H1 (cell line): Measurements from ENCODE around the gene ZNRF3. TPM values are rescaled to one million over a fixed set of nuclear protein-coding genes. Genes with fewer than 3 reads are reported as not detected.

Experiments used
- CTCF ChIA-PET: fragments of 300-600 bp; sonication (Branson Sonifier 250); formaldehyde crosslinking; loops from one replicate; lab custom pipeline; 2021; ENCODE audit not compliant: partially characterized antibody; lab: Charles Lee
- POLR2A ChIA-PET: fragments of 300-600 bp; sonication (Branson Sonifier 250); formaldehyde crosslinking; loops from one replicate; lab custom pipeline; 2021; ENCODE audit warnings: inconsistent platforms; ENCODE audit not compliant: partially characterized antibody; lab: Charles Lee
- DNase-seq, 2 experiments: peaks; one replicate each; pipeline versions ENCODE4 v3.0.0 to v3.0.0-alpha.2; 2010 to 2022; ENCODE audit warnings: low spot score in 2 of 2, low read depth in 1 of 2, mixed read lengths in 1 of 2
- FAIRE-seq: peaks from 2 replicates; lab custom pipeline; 2011; peaks lifted over from hg19 to GRCh38; lab: Jason Lieb, UNC
- H2AFZ ChIP-seq: 2 replicates; pipeline ENCODE4 v1.8.1; 2012; ENCODE audit warnings: low read length, inconsistent platforms
- H2AK5ac ChIP-seq: 2 replicates; pipeline ENCODE4 v1.6.1; 2013; ENCODE audit warnings: low read depth, low read length
- H2BK120ac ChIP-seq: replicated peaks from 2 replicates; pipeline ENCODE3; 2013; ENCODE audit warnings: low read depth, low read length, inconsistent platforms
- H2BK12ac ChIP-seq: 2 replicates; pipeline ENCODE4 v1.6.1; 2013; ENCODE audit warnings: low read depth, low read length
- H2BK15ac ChIP-seq: 2 replicates; pipeline ENCODE4 v1.6.1; 2013; ENCODE audit warnings: low read length
- H2BK20ac ChIP-seq: 2 replicates; pipeline ENCODE4 v1.6.1; 2013; ENCODE audit warnings: low read length
- H2BK5ac ChIP-seq: 2 replicates; pipeline ENCODE4 v1.6.1; 2013; ENCODE audit warnings: low read depth, low read length
- H3K14ac ChIP-seq: 2 replicates; pipeline ENCODE4 v1.6.1; 2013; ENCODE audit warnings: inconsistent platforms; ENCODE audit not compliant: insufficient read length
- H3K18ac ChIP-seq: 2 replicates; pipeline ENCODE4 v1.6.1; 2013; ENCODE audit warnings: low read length; ENCODE audit errors: extremely low read depth
- H3K23ac ChIP-seq: 2 replicates; pipeline ENCODE4 v1.6.1; 2013; ENCODE audit warnings: inconsistent platforms; ENCODE audit not compliant: insufficient read length
- H3K23me2 ChIP-seq: 2 replicates; pipeline ENCODE4 v1.6.1; 2013; ENCODE audit warnings: low read depth, low read length
- H3K27ac ChIP-seq: 2 replicates; pipeline ENCODE4 v1.6.1; 2011; ENCODE audit warnings: low read depth, low read length, inconsistent platforms
- H3K27me3 ChIP-seq, 4 experiments: replicated peaks in 1 of 4; 1 replicate in 1 of 4; 2 replicates in 3 of 4; pipeline versions ENCODE4 v1.6.1 to v1.8.1; 2011 to 2013; ENCODE audit warnings: low read length in 3 of 4, mild to moderate bottlenecking in 3 of 4, inconsistent platforms in 2 of 4, mixed read lengths in 2 of 4, moderate library complexity in 1 of 4; ENCODE audit not compliant: control insufficient read depth in 3 of 4, insufficient read depth in 3 of 4; ENCODE audit errors: extremely low read depth in 1 of 4
- H3K36me3 ChIP-seq, 4 experiments: 2 replicates each; pipeline versions ENCODE4 v1.6.1 to v1.8.1; 2011 to 2013; ENCODE audit warnings: mild to moderate bottlenecking in 4 of 4, low read length in 3 of 4, moderate library complexity in 2 of 4, control low read depth in 1 of 4, inconsistent platforms in 1 of 4; ENCODE audit not compliant: insufficient read depth in 4 of 4, control insufficient read depth in 2 of 4
- H3K4ac ChIP-seq: replicated peaks from 2 replicates; pipeline ENCODE3; 2013; ENCODE audit warnings: low read length, low read depth, mixed read lengths, inconsistent platforms; ENCODE audit not compliant: insufficient read length
- H3K4me1 ChIP-seq, 4 experiments: replicated peaks in 1 of 4; 1 replicate in 1 of 4; 2 replicates in 3 of 4; pipeline versions ENCODE4 v1.6.1 to v1.8.1; 2011 to 2013; ENCODE audit warnings: low read length in 3 of 4, inconsistent platforms in 2 of 4, mixed read lengths in 1 of 4; ENCODE audit not compliant: insufficient read depth in 4 of 4, control insufficient read depth in 3 of 4
- H3K4me2 ChIP-seq, 2 experiments: 2 replicates each; pipeline versions ENCODE4 v1.6.1 to v1.8.1; 2011 to 2013; ENCODE audit warnings: low read depth in 2 of 2, low read length in 2 of 2, control low read depth in 1 of 2, inconsistent platforms in 1 of 2, mild to moderate bottlenecking in 1 of 2; ENCODE audit not compliant: insufficient read depth in 1 of 2
- H3K4me3 ChIP-seq, 4 experiments: fragments of 200-600, 300-600 bp in 1 of 4; sonication (generic), shearing (Covaris generic), sonication (Bioruptor Twin) in 1 of 4; 2 replicates each; pipeline versions ENCODE4 v1.5.1 to v1.8.1; 2011 to 2016; ENCODE audit warnings: low read length in 4 of 4, low read depth in 3 of 4, control low read depth in 2 of 4, inconsistent platforms in 2 of 4, mild to moderate bottlenecking in 2 of 4, mixed read lengths in 1 of 4, moderate library complexity in 1 of 4; ENCODE audit not compliant: insufficient read depth in 2 of 4; ENCODE audit errors: extremely low read depth in 1 of 4
- H3K56ac ChIP-seq: replicated peaks from 2 replicates; pipeline ENCODE3; 2013; ENCODE audit warnings: low read depth, mild to moderate bottlenecking, mixed read lengths, low read length, inconsistent platforms; ENCODE audit not compliant: insufficient read length
- H3K79me1 ChIP-seq: 2 replicates; pipeline ENCODE4 v1.6.1; 2013; ENCODE audit warnings: low read depth, low read length, control low read depth
- H3K79me2 ChIP-seq, 2 experiments: 2 replicates each; pipeline versions ENCODE4 v1.6.1 to v1.8.1; 2012 to 2013; ENCODE audit warnings: low read length in 2 of 2, mild to moderate bottlenecking in 2 of 2, inconsistent platforms in 1 of 2; ENCODE audit not compliant: insufficient read depth in 2 of 2, control insufficient read depth in 1 of 2
- H3K9ac ChIP-seq, 4 experiments: replicated peaks in 1 of 4; 1 replicate in 1 of 4; 2 replicates in 3 of 4; pipeline versions ENCODE4 v1.6.1 to v1.8.1; 2011 to 2013; ENCODE audit warnings: low read depth in 3 of 4, low read length in 3 of 4, control low read depth in 2 of 4, mild to moderate bottlenecking in 2 of 4, moderate library complexity in 2 of 4, inconsistent platforms in 1 of 4; ENCODE audit errors: extremely low read depth in 1 of 4
- H3K9me3 ChIP-seq, 2 experiments: 2 replicates each; pipeline versions ENCODE4 v1.6.1 to v1.8.1; 2012 to 2013; ENCODE audit warnings: mild to moderate bottlenecking in 2 of 2, moderate library complexity in 2 of 2, control low read depth in 1 of 2, inconsistent platforms in 1 of 2, low read depth in 1 of 2, low read length in 1 of 2, mixed read lengths in 1 of 2; ENCODE audit not compliant: insufficient read depth in 2 of 2
- H4K20me1 ChIP-seq, 2 experiments: replicated peaks in 1 of 2; 2 replicates each; pipeline versions ENCODE3 to v1.8.1; 2011 to 2013; ENCODE audit warnings: inconsistent platforms in 2 of 2, low read length in 2 of 2, mild to moderate bottlenecking in 1 of 2; ENCODE audit not compliant: insufficient read depth in 2 of 2, control insufficient read depth in 1 of 2
- H4K5ac ChIP-seq: 2 replicates; pipeline ENCODE4 v1.6.1; 2013; ENCODE audit warnings: low read length, low read depth, mixed read lengths, inconsistent platforms; ENCODE audit not compliant: insufficient read length
- H4K8ac ChIP-seq: 2 replicates; pipeline ENCODE4 v1.8.0; 2013; ENCODE audit warnings: mild to moderate bottlenecking, moderate library complexity, low read length, inconsistent platforms; ENCODE audit not compliant: insufficient read depth; ENCODE audit errors: extremely low read depth
- H4K91ac ChIP-seq: replicated peaks from 2 replicates; pipeline ENCODE3; 2013; ENCODE audit warnings: low read length, mixed read lengths, inconsistent platforms; ENCODE audit not compliant: insufficient read length
- SAP30 ChIP-seq: fragments of 300-600 bp; sonication (generic); IDR thresholded peaks from 2 replicates; pipeline ENCODE4 v1.7.1; 2012; ENCODE audit warnings: low read length, moderate library complexity, mild to moderate bottlenecking, inconsistent platforms; ENCODE audit not compliant: insufficient read depth, insufficient replicate concordance
- WGBS, 2 experiments: shearing (Covaris generic) in 1 of 2; methylation state at CpG; one replicate each; pipeline versions ENCODE4 v1.1.6 to v1.1.7; 2013 to 2015; ENCODE audit warnings: low lambda C conversion rate in 2 of 2, mixed read lengths in 2 of 2, inconsistent platforms in 1 of 2, low coverage in 1 of 2, missing lambda C conversion rate in 1 of 2; ENCODE audit not compliant: insufficient replicate concordance in 2 of 2, insufficient coverage in 1 of 2, insufficient read length in 1 of 2; ENCODE audit errors: extremely low coverage in 1 of 2, missing lambda C conversion rate in 1 of 2; 5-methylcytosine and 5-hydroxymethylcytosine counted together
- polyA plus RNA-seq, 7 experiments: library from polyadenylated mRNA; depleted of rRNA in 3 of 7; stranded (reverse) in 5 of 7; unstranded in 2 of 7; fragments of >200 nt in 5 of 7; fragments of 200-250 nt in 2 of 7; gene quantifications; 1 replicate in 5 of 7; 2 replicates in 1 of 7; 4 replicates in 1 of 7; pipeline versions ENCODE4 v1.2.1 to v1.2.3, GENCODE V29; 2011 to 2013; ENCODE audit warnings: missing spikeins in 2 of 7, mixed read lengths in 2 of 7
- total RNA-seq: library from RNA; stranded (reverse); fragmentation: NEBNext Ultra II Directional; extraction: Animal tissue kit (Norgen Biotek cat#: 25700); gene quantifications from 2 replicates; pipeline ENCODE4 v1.2.1, GENCODE V29; 2021

Gene ZNRF3
- total and polyA plus RNA-seq, 2 of the 8 experiments (the other 6 are each of a cell fraction or from before 2014, with no cell fraction given): 14.1 to 21.7 TPM

- Histone ChIP-seq H3K27me3 (no peaks in the 10 kb centered on the region), H3K4me1 (peaks cover 3 to 13% (median 5%) of the 10 kb centered on the region in 4 experiments), H3K27ac (no peak overlapping the region), H3K9me3 (no peaks in the 10 kb centered on the region), H3K18ac (no peak overlapping the region), H3K4me3 (no peak overlapping the region), H3K14ac (no peak overlapping the region), H2BK120ac (no peak overlapping the region), H3K4me2 (no peak overlapping the region), H4K20me1 (peaks cover 0 to 4% of the 10 kb centered on the region in 2 experiments), H2AK5ac (no peak overlapping the region), H3K56ac (no peak overlapping the region), H4K91ac (no peak overlapping the region), H3K4ac (no peak overlapping the region), H4K5ac (no peak overlapping the region), H4K8ac (no peak overlapping the region), H3K79me2 (peaks cover 4 to 70% of the 10 kb centered on the region in 2 experiments; a peak in 3 of 4 replicates), H3K9ac (no peak overlapping the region), H2BK12ac (no peak overlapping the region), H3K79me1 (peaks cover 4% of the 10 kb centered on the region; the same call in 1 of the 2 replicates), H3K23me2 (no peaks in the 10 kb centered on the region), H3K23ac (no peak overlapping the region), H2BK5ac (no peak overlapping the region), H2BK15ac (no peak overlapping the region), H2AFZ (no peak overlapping the region), H2BK20ac (no peak overlapping the region), H3K36me3 (no peaks in the 10 kb centered on the region)
- 84% methylated on average over 2 of the region's 2 CpGs; no CpG with 5 or more reads in 1 of the 2 experiments for WGBS, 2 experiments
- FAIRE-seq (no peak), DNase-seq (no peak)
- ChIA-PET POLR2A (interaction anchor here (0.6 to 2.8 kb wide), 10 partner anchors 8 to 116 kb away, joined by 3 to 14 read pairs (median 3); no protein-coding TSS in a partner anchor), CTCF (interaction anchor here (0.6 to 1.8 kb wide), 2 partner anchors 13 to 71 kb away, joined by 3 to 8 read pairs; no protein-coding TSS in a partner anchor)
- TF ChIP-seq SAP30: no peak
These were observed 86.2 kb downstream of the ZNRF3 start for GRCh38 chr22:28969401-28970168.
